ENCODE results near the gene TANK. TPM values are rescaled to one million over a fixed set of nuclear protein-coding genes. Genes with fewer than 3 reads are reported as not detected.
A peak's percentile ranks its signal among the peaks of the same experiment; 100 is the strongest.

Gene TANK, protein sequence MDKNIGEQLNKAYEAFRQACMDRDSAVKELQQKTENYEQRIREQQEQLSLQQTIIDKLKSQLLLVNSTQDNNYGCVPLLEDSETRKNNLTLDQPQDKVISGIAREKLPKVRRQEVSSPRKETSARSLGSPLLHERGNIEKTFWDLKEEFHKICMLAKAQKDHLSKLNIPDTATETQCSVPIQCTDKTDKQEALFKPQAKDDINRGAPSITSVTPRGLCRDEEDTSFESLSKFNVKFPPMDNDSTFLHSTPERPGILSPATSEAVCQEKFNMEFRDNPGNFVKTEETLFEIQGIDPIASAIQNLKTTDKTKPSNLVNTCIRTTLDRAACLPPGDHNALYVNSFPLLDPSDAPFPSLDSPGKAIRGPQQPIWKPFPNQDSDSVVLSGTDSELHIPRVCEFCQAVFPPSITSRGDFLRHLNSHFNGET
- 10 to 100 TPM; 28.5 to 40.2 TPM for total RNA-seq

DNA sequence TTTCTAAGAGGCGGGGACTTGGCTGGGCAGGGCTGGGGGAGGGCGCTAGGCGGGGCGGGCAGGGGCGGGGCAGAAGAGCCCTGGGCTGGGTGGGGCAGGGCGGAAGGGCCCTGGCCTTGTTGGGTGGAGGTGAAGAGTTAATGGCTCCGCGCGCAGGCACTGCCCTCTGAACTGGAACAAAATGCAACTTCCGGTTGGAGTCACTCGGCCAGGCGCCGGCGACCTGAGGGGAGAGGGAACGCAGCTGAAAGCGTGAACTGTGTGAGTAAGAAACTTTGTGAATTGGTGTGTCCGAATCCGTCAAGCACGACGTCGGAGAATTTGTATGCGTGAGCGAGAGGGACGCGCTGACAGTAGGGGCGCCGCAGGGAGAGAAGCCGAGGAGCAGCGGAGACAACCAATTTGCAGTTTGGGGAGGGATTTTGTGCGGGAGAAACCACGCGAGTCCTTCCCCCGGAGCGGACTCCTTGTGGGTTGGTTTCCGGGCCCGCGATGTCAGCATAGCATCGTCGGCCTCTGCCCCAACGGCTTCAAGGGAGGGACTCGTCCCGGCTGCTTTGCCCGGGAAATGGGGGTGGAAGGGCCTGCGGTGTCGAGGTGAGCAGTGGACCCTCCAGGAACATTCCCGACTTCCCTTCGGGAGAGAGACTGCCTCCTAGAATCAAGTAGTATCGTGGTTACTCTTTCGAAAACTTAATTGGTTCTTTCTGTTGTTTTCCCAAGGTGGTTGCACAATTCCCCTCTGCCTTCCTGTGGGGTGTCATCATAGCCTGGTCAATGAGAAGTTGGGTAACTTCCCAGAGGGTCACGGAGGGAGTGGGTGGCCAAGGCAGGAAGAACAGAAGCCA, at the start of gene TANK:
TANK (plus strand) TSS at position 203 of the 848 bp plus-strand sequence. CDS start 19,235 bp downstream, outside the sequence.
- intact Hi-C loops (cut with DNase I), result no loop called here
- WGBS, 2 donors, result 0 to 1% methylated on average over 29 to 50 of the region's 50 CpGs
- no peaks in the 10 kb centered on the region for H3K9me3 ChIP-seq
- peaks cover 21% of the 10 kb centered on the region for H3K4me1 ChIP-seq
- DNase-seq (peak; percentile 92 to 96 (median 94)), ATAC-seq (peak; percentile 98)
- peak within 1 kb of the TSS; percentile 91 to 97 (median 95) for H3K27ac ChIP-seq
- peaks cover 0 to 3% of the 10 kb centered on the region in 2 donors for H3K36me3 ChIP-seq (replicated peaks in 1 of 2; ENCODE audit: insufficient read depth in 1 of 2, low read depth in 2 of 2)
- peak within 1 kb of the TSS; percentile 44 to 87 for H3K4me3 ChIP-seq
- no peaks in the 10 kb centered on the region for H3K27me3 ChIP-seq
- TF ChIP-seq, protein P1, sequence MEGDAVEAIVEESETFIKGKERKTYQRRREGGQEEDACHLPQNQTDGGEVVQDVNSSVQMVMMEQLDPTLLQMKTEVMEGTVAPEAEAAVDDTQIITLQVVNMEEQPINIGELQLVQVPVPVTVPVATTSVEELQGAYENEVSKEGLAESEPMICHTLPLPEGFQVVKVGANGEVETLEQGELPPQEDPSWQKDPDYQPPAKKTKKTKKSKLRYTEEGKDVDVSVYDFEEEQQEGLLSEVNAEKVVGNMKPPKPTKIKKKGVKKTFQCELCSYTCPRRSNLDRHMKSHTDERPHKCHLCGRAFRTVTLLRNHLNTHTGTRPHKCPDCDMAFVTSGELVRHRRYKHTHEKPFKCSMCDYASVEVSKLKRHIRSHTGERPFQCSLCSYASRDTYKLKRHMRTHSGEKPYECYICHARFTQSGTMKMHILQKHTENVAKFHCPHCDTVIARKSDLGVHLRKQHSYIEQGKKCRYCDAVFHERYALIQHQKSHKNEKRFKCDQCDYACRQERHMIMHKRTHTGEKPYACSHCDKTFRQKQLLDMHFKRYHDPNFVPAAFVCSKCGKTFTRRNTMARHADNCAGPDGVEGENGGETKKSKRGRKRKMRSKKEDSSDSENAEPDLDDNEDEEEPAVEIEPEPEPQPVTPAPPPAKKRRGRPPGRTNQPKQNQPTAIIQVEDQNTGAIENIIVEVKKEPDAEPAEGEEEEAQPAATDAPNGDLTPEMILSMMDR (IDR thresholded peaks at IDR 0.05), result no peak
- TF ChIP-seq POLR2A (IDR thresholded peaks at IDR 0.05), result peak; percentile 90 to 99 (median 99)

DNA sequence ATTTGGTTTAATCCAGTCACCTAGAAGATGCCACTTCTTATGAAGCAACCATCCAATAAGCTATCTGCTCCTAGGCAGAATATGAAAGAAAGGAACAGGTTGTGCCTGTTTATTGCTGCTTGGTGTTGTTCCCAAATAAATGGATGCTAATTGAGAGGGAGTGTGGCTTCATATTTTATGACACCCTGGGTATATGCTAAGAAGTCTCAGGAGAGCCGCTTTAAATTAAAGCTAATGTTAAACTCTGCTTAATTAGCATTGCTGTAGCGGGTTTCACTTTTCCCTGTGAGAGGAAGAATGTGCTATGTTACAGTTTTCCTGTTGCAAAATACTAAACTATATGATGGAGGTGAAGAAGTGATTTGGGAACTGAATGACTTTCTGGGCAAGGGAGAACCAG, 48.7 kb upstream of the TANK start:
- no peak for DNase-seq
- Histone ChIP-seq H3K4me3 (no peak overlapping the region), H3K36me3 (replicated peaks in 1 of 2; ENCODE audit: insufficient read depth in 1 of 2, low read depth in 2 of 2) (no peaks in the 10 kb centered on the region), H3K27ac (no peak overlapping the region), H3K9me3 (no peaks in the 10 kb centered on the region), H3K27me3 (no peaks in the 10 kb centered on the region), H3K4me1 (no peaks in the 10 kb centered on the region)
- 75 to 98% methylated on average over 2 of the region's 2 CpGs for WGBS, 2 donors
- intact Hi-C loops (cut with DNase I), result no loop called here
- no peak for TF ChIP-seq POLR2A (IDR thresholded peaks at IDR 0.05)
- TF ChIP-seq, protein P1 (IDR thresholded peaks at IDR 0.05), result no peak
- no peak for ATAC-seq

DNA sequence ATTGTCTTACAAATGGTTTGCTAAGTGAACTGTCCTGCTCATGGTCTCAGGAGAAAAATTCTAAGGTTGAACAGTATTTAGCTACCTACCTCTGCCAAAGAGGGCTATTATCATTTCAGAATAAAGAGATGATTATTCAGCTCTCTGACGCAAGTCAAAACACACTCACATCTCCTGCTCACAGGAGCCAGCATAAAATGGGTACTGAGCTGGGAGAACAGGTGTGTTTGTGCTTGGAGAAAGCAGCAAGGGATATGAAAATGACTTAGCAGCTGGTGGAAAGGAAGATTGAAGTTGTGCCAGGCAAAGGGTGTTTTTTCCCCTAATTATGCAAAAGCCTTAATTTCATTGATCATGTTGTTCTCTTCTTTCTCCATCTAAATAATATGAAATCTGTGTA, 47.3 kb upstream of the TANK start:
- H3K4me3 ChIP-seq, result no peak overlapping the region
- no peaks in the 10 kb centered on the region for H3K4me1 ChIP-seq
- intact Hi-C loops (cut with DNase I), result no loop called here
- no peak for ATAC-seq
- WGBS, 2 donors, result 61 to 69% methylated on average over 1 of the region's 1 CpG
- H3K9me3 ChIP-seq, result no peaks in the 10 kb centered on the region
- H3K27ac ChIP-seq, result no peak overlapping the region
- no peaks in the 10 kb centered on the region for H3K27me3 ChIP-seq
- H3K36me3 ChIP-seq (replicated peaks in 1 of 2; ENCODE audit: insufficient read depth in 1 of 2, low read depth in 2 of 2), result no peaks in the 10 kb centered on the region
- no peak for DNase-seq
- TF ChIP-seq, protein P1 (IDR thresholded peaks at IDR 0.05), result no peak
- no peak for TF ChIP-seq POLR2A (IDR thresholded peaks at IDR 0.05)

DNA sequence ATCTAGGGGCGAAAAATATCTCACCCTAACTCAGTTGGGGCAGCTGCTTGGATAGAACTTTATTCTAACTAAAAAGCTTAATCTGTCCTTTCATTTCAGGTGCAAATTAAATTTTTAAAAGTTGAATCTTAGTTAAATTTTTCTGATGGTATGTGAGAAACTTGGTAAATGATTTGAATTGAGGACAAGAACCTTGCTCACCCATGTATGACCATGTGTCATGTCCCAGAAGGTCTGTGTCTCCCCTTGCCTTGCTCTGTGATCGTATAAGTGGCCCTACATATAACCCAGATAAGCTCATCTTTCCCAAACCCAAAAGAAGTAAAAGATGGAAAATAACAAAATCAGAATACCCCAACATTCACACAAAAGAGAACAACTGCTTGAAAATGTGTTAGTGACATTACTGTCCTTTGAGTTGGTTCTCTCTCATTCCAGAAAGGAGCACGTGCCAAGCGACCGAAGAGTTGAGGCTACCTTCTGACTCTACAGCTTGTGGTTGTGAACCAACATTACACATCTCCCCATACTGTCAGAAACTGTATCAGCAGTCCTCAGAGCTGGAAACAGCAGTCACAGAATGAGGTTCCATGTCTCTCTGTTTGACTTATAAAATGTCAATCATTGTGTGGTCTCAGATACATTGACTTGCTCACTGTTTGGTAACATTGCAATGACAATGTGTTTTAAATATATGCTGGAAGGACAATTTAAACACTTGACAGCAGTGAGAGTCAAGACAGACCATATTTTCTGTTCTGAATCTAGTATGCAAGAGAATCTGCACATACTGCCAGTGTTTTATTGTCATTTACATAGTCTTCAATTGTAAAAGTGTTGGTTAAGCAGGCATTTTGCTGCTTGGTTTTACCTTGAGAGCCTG, 46.3 kb upstream of the TANK start:
- Histone ChIP-seq H3K9me3 (no peaks in the 10 kb centered on the region), H3K27me3 (no peaks in the 10 kb centered on the region), H3K27ac (no peak overlapping the region), H3K4me1 (no peaks in the 10 kb centered on the region), H3K4me3 (no peak overlapping the region), H3K36me3 (replicated peaks in 1 of 2; ENCODE audit: insufficient read depth in 1 of 2, low read depth in 2 of 2) (no peaks in the 10 kb centered on the region)
- ATAC-seq, result no peak
- TF ChIP-seq, protein P1 (IDR thresholded peaks at IDR 0.05), result no peak
- TF ChIP-seq POLR2A (IDR thresholded peaks at IDR 0.05), result no peak
- no peak for DNase-seq
- 82 to 89% methylated on average over 5 of the region's 5 CpGs for WGBS, 2 donors
- intact Hi-C loops (cut with DNase I), result no loop called here

All from body of pancreas (tissue), 4 donors.